Osteoblast (primary cell): ENCODE results near the gene PRSS36. TPM values are rescaled to one million over a fixed set of nuclear protein-coding genes. Genes with fewer than 3 reads are reported as not detected.
"Not testable (repeated sequence)": the region's sequence is repeated elsewhere in the genome, so short reads cannot be mapped to it uniquely, and the experiment has no call there.

Experiments used
- DNase-seq: peaks from one replicate; pipeline ENCODE4 v3.0.0; 2011; ENCODE audit warnings: low spot score, mixed read lengths; ENCODE audit not compliant: insufficient read length; ENCODE audit errors: missing footprints
- H2AFZ ChIP-seq: 2 replicates; pipeline ENCODE4 v1.6.0; 2011; ENCODE audit warnings: mild to moderate bottlenecking, low read length
- H3K27ac ChIP-seq: 2 replicates; pipeline ENCODE4 v1.5.1; 2011; ENCODE audit warnings: mild to moderate bottlenecking, low read depth, low read length, moderate library complexity
- H3K27me3 ChIP-seq: 2 replicates; pipeline ENCODE4 v1.6.0; 2012; ENCODE audit warnings: mild to moderate bottlenecking, control low read depth, inconsistent platforms, low read length, moderate library complexity; ENCODE audit not compliant: insufficient read depth
- H3K36me3 ChIP-seq: 2 replicates; pipeline ENCODE4 v1.5.1; 2011; ENCODE audit warnings: mild to moderate bottlenecking, low read length, control low read depth, moderate library complexity; ENCODE audit not compliant: insufficient read depth
- H3K4me1 ChIP-seq: 2 replicates; pipeline ENCODE4 v1.5.1; 2011; ENCODE audit warnings: mild to moderate bottlenecking, low read length, control low read depth, moderate library complexity; ENCODE audit not compliant: insufficient read depth
- H3K4me2 ChIP-seq: 2 replicates; pipeline ENCODE4 v1.6.0; 2011; ENCODE audit warnings: mild to moderate bottlenecking, low read length; ENCODE audit not compliant: insufficient read depth
- H3K4me3 ChIP-seq: fragments of 200-600 bp; sonication (generic); 3 replicates; pipeline ENCODE4 v1.5.1; 2012; ENCODE audit warnings: mild to moderate bottlenecking, low read length, inconsistent platforms; ENCODE audit not compliant: insufficient read depth
- H3K79me2 ChIP-seq: 2 replicates; pipeline ENCODE4 v1.6.0; 2012; ENCODE audit warnings: mild to moderate bottlenecking, low read length, control low read depth, inconsistent platforms; ENCODE audit not compliant: insufficient read depth
- H3K9me3 ChIP-seq: 2 replicates; pipeline ENCODE4 v1.5.1; 2011; ENCODE audit warnings: low read depth, low read length, control low read depth
- H4K20me1 ChIP-seq: 2 replicates; pipeline ENCODE4 v1.6.0; 2012; ENCODE audit warnings: mild to moderate bottlenecking, low read length, control low read depth; ENCODE audit not compliant: insufficient read depth
- CTCF ChIP-seq: IDR thresholded peaks from 2 replicates; pipeline ENCODE4 v1.5.1; 2011; ENCODE audit warnings: mild to moderate bottlenecking, low read depth, low read length, moderate library complexity; ENCODE audit errors: extremely low read depth
- total RNA-seq: library from RNA; depleted of rRNA; stranded (reverse); fragments of >200 nt; gene quantifications from 2 replicates; pipeline ENCODE4 v1.2.3, GENCODE V29; 2012

PRSS36 gene
- total RNA-seq, 1 donor = not detected

GRCh38 chr16:31177136-31177535, 27.3 kb upstream of the PRSS36 start:
- Histone ChIP-seq H4K20me1 (peaks cover 13% of the 10 kb centered on the region), H3K4me1 (peaks cover 15% of the 10 kb centered on the region), H2AFZ (peak overlapping the region; percentile 2), H3K27ac (no peak overlapping the region), H3K9me3 (no peaks in the 10 kb centered on the region), H3K79me2 (peaks cover 29% of the 10 kb centered on the region), H3K4me3 (no peak overlapping the region), H3K4me2 (no peak overlapping the region), H3K36me3 (peaks cover 2% of the 10 kb centered on the region), H3K27me3 (no peaks in the 10 kb centered on the region)
- DNase-seq = no peak
- no peak for TF ChIP-seq CTCF

GRCh38 chr16:31170048-31170447, 20.2 kb upstream of the PRSS36 start:
- not testable (repeated sequence) for H3K27me3 ChIP-seq, H2AFZ ChIP-seq

GRCh38 chr16:31168848-31169247, 19.0 kb upstream of the PRSS36 start:
- H4K20me1 ChIP-seq = no peaks in the 10 kb centered on the region
- no peak overlapping the region for H3K4me3 ChIP-seq
- H3K79me2 ChIP-seq = no peaks in the 10 kb centered on the region
- H3K4me2 ChIP-seq = no peak overlapping the region
- no peaks in the 10 kb centered on the region for H3K9me3 ChIP-seq
- no peaks in the 10 kb centered on the region for H3K27me3 ChIP-seq
- DNase-seq = no peak
- no peaks in the 10 kb centered on the region for H3K4me1 ChIP-seq
- H3K36me3 ChIP-seq = no peaks in the 10 kb centered on the region
- no peak overlapping the region for H3K27ac ChIP-seq
- no peak overlapping the region for H2AFZ ChIP-seq
- TF ChIP-seq CTCF = no peak

More at GRCh38 chr16:31170048-31170447, 20.2 kb upstream of the PRSS36 start:
- H3K4me1 ChIP-seq, H3K4me3 ChIP-seq, H3K36me3 ChIP-seq, H3K79me2 ChIP-seq, H3K4me2 ChIP-seq, DNase-seq, H4K20me1 ChIP-seq, H3K27ac ChIP-seq, H3K9me3 ChIP-seq: not testable (repeated sequence)

GRCh38 chr16:31167315-31167714, 17.4 kb upstream of the PRSS36 start:
- no peak for DNase-seq
- no peak for TF ChIP-seq CTCF
- Histone ChIP-seq H3K9me3 (no peaks in the 10 kb centered on the region), H3K4me1 (no peaks in the 10 kb centered on the region), H4K20me1 (no peaks in the 10 kb centered on the region), H3K27me3 (peaks cover 6% of the 10 kb centered on the region), H3K4me2 (no peak overlapping the region), H3K4me3 (no peak overlapping the region), H3K36me3 (no peaks in the 10 kb centered on the region), H2AFZ (no peak overlapping the region), H3K79me2 (no peaks in the 10 kb centered on the region), H3K27ac (no peak overlapping the region)
